OCI-LY3 (cell line): Measurements from ENCODE around the gene EIF4G1.

ENCODE experiments used
- H2AFZ ChIP-seq: fragments of 200-600, 300-600 bp; shearing (Covaris generic); 2 replicates; pipeline ENCODE4 v1.6.0; 2014; ENCODE audit warnings: antibody characterized with exemption, low read depth, low read length
- H3K27ac ChIP-seq: fragments of 200-600, 300-600 bp; sonication (generic); 2 replicates; pipeline ENCODE4 v1.5.1; 2014; ENCODE audit warnings: mild to moderate bottlenecking, low read length, moderate library complexity, mixed read lengths
- H3K27me3 ChIP-seq: fragments of 200-600, 300-600 bp; sonication (generic); 2 replicates; pipeline ENCODE4 v1.6.1; 2014; ENCODE audit warnings: low read depth, low read length, mixed read lengths
- H3K36me3 ChIP-seq: fragments of 200-600, 300-600 bp; sonication (generic); replicated peaks from 2 replicates; pipeline ENCODE3; 2014; ENCODE audit warnings: low read depth, low read length, mixed read lengths
- H3K4me1 ChIP-seq: fragments of 300-600, 200-600 bp; sonication (generic); 2 replicates; pipeline ENCODE4 v1.6.1; 2014; ENCODE audit warnings: low read length, mixed read lengths
- H3K4me2 ChIP-seq: fragments of 200-600, 300-600 bp; sonication (generic); 2 replicates; pipeline ENCODE4 v1.6.1; 2014; ENCODE audit warnings: low read length, mixed read lengths
- H3K4me3 ChIP-seq: fragments of 300-600, 200-600 bp; sonication (generic); 2 replicates; pipeline ENCODE4 v1.5.1; 2014; ENCODE audit warnings: antibody characterized with exemption, mild to moderate bottlenecking, low read length, moderate library complexity
- H3K79me2 ChIP-seq: fragments of 300-600, 200-600 bp; shearing (Covaris generic); 2 replicates; pipeline ENCODE4 v1.6.1; 2014; ENCODE audit warnings: mild to moderate bottlenecking, low read length, mixed read lengths
- H3K9ac ChIP-seq: fragments of 300-600, 200-600 bp; shearing (Covaris generic); 2 replicates; pipeline ENCODE4 v1.6.0; 2014; ENCODE audit warnings: mild to moderate bottlenecking, low read length, moderate library complexity
- H3K9me3 ChIP-seq: fragments of 200-600, 300-600 bp; shearing (Covaris generic); 2 replicates; pipeline ENCODE4 v1.6.1; 2014; ENCODE audit warnings: low read length, mixed read lengths; ENCODE audit not compliant: insufficient read depth
- H4K20me1 ChIP-seq: fragments of 200-600, 300-600 bp; sonication (generic); 2 replicates; pipeline ENCODE4 v1.6.1; 2016; ENCODE audit warnings: low read length, mixed read lengths; ENCODE audit not compliant: insufficient read depth
- EZH2phosphoT487 ChIP-seq: fragments of 200-600 bp; shearing (Covaris generic); IDR thresholded peaks from 2 replicates; pipeline ENCODE4 v1.6.1; 2018; ENCODE audit warnings: antibody characterized with exemption, mixed run types, low read depth
- TF ChIP-seq, protein P1 (sequence below): fragments of 200-600, 300-600 bp; sonication (generic); IDR thresholded peaks from 2 replicates; pipeline ENCODE4 v1.5.1; 2014; ENCODE audit warnings: antibody characterized with exemption, low read length, low read depth

Gene EIF4G1

DNA sequence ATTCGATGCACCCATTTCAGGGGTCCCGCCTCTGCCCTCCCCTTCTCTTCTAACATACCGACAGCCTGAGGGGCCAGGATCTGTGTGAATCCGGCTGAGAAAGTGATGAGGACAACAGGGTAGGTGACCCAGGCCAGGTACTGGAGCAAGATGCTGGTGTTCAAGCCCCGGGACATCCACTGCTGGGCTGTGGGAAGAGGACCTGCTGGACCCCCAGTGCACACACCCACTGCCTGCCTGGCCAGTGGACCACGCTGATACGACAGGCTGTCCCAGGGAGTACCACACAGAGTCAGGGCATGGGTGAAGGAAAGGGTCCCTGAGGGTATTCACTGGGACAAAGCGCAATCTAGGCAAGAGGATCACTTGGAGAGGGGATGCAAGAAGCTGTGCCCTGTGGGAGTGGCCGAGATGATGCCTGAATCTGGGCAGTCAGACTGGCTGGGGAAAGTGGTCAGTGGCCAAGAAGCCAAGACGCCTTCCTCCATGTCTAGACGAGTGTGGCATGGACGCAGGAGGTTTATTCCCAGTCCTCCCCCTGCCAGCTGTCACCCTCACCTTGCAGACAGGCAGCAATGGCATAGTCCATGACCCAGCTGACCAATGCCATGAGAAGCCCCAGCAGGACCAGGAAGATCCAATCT, 43.8 kb downstream of the EIF4G1 start:
- Histone ChIP-seq H3K9ac (no peak overlapping the region), H3K27ac (no peak overlapping the region), H3K4me1 (peaks cover 7% of the 10 kb centered on the region), H3K79me2 (peaks cover 24% of the 10 kb centered on the region), H3K4me2 (no peak overlapping the region), H3K27me3 (no peaks in the 10 kb centered on the region), H3K9me3 (no peaks in the 10 kb centered on the region), H3K4me3 (no peak overlapping the region), H4K20me1 (no peaks in the 10 kb centered on the region), H2AFZ (no peak overlapping the region), H3K36me3 (no peaks in the 10 kb centered on the region)
- no peak for TF ChIP-seq EZH2phosphoT487
- TF ChIP-seq, protein P1, sequence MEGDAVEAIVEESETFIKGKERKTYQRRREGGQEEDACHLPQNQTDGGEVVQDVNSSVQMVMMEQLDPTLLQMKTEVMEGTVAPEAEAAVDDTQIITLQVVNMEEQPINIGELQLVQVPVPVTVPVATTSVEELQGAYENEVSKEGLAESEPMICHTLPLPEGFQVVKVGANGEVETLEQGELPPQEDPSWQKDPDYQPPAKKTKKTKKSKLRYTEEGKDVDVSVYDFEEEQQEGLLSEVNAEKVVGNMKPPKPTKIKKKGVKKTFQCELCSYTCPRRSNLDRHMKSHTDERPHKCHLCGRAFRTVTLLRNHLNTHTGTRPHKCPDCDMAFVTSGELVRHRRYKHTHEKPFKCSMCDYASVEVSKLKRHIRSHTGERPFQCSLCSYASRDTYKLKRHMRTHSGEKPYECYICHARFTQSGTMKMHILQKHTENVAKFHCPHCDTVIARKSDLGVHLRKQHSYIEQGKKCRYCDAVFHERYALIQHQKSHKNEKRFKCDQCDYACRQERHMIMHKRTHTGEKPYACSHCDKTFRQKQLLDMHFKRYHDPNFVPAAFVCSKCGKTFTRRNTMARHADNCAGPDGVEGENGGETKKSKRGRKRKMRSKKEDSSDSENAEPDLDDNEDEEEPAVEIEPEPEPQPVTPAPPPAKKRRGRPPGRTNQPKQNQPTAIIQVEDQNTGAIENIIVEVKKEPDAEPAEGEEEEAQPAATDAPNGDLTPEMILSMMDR = no peak

DNA sequence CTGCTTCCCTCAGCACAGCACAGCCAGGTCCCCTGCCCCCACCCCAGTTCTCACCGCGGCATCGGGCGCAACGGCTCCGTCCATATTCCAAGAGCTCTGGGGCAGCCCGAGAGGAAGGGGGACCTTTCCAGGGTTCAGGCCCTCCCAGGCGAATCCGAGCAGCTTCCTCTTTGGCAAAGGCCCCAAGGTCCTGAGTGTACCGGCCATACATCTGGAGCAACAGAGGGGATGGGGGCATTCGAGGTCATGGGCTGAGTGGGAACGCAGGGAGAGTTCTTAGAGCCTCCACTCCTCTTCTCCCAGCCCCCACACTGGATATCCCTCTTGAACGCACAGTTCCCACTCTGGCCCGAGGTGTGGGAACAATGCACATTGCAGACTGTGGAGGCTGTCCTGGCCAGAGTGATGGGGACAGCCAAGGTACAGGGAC, 44.5 kb downstream of the EIF4G1 start:
- Histone ChIP-seq H3K4me3 (no peak overlapping the region), H4K20me1 (no peaks in the 10 kb centered on the region), H2AFZ (no peak overlapping the region), H3K79me2 (peaks cover 31% of the 10 kb centered on the region), H3K27me3 (no peaks in the 10 kb centered on the region), H3K9me3 (no peaks in the 10 kb centered on the region), H3K4me2 (no peak overlapping the region), H3K4me1 (peaks cover 8% of the 10 kb centered on the region), H3K27ac (no peak overlapping the region), H3K36me3 (no peaks in the 10 kb centered on the region), H3K9ac (no peak overlapping the region)
- TF ChIP-seq EZH2phosphoT487 = no peak
- TF ChIP-seq, protein P1 = no peak

DNA sequence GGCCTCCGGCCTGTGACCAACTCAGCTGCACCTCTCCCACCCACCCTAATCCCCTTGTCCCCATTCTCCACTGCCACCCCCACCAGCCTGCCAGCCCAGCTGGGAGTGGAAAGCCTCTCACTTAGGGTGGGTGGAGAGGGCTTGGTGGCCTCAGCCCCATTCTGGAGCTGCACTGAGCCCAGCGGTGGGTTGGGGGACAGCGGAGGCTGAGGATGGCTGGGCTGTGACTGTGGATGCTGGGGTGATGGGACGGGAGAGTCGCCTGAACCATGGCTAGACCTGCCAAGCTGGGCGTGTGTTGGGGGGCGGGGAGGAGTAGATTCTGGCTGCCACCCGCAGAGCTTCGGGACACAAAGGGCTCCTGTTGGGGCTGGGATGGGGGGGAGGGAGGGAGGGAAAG, 45.2 kb downstream of the EIF4G1 start:
- Histone ChIP-seq H3K9ac (no peak overlapping the region), H3K4me1 (peaks cover 15% of the 10 kb centered on the region), H3K79me2 (peaks cover 38% of the 10 kb centered on the region), H4K20me1 (0 out of 2 replicates have a peak, but pooled peaks cover 2% of the 10 kb centered on the region), H3K27ac (no peak overlapping the region), H3K27me3 (no peaks in the 10 kb centered on the region), H3K4me3 (no peak overlapping the region), H2AFZ (no peak overlapping the region), H3K9me3 (no peaks in the 10 kb centered on the region), H3K4me2 (no peak overlapping the region), H3K36me3 (peaks cover 3% of the 10 kb centered on the region)
- no peak for TF ChIP-seq EZH2phosphoT487
- TF ChIP-seq, protein P1 = no peak

DNA sequence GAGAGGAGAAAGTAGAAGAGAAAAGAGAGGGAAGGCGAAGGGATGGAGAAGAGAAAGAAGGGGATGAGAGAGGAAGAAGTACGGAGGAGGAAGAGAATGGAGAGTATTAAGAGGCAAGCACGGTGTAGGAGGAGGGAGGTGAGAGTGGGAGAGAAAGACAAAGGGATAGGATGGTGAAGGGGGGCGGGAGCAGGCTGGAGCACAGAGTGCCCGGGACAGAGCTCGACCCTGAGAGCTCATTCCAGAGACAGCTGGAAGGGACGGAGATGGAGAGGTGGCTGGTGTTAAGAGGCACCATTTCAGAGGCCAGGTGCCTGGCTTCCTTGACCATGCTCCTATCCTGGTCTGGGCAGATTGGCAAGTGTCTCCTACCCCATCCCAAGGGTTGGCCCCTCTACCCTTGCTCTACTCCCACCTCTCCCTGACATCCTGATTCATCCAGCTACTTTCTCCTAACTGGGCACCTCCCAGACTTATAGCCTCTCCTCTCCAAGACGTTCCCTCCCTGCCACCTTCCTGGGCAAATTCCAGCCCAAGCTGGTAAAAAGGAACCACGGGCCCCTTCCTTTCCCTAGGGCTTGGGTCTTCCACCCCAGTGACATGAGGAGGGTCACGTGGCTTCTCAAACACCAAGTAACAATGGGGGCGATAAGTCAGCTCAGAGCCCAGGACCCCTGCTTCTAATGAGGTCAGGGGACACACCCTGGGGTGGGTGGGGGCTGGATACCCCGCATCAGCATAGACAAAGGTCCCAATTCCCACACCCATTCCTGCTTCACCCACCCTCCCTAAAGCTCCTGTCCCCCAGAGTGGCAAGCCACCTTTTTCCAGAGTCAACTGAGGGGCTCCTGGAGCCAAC, 45.9 kb downstream of the EIF4G1 start:
- TF ChIP-seq EZH2phosphoT487 = no peak
- TF ChIP-seq, protein P1 = no peak

More for the DNA sequence above, 45.9 kb downstream of the EIF4G1 start:
- Histone ChIP-seq H2AFZ (no peak overlapping the region), H3K4me3 (peak overlapping the region; percentile 86), H3K79me2 (peaks cover 45% of the 10 kb centered on the region), H3K9me3 (no peaks in the 10 kb centered on the region), H3K27ac (no peak overlapping the region), H3K36me3 (peaks cover 10% of the 10 kb centered on the region), H3K4me2 (peak overlapping the region; percentile 94), H3K9ac (peak overlapping the region; percentile 89), H4K20me1 (0 out of 2 replicates have a peak, but pooled peaks cover 4% of the 10 kb centered on the region), H3K27me3 (no peaks in the 10 kb centered on the region), H3K4me1 (peaks cover 16% of the 10 kb centered on the region)
